IPS-18c (cell line): Measurements from ENCODE around the gene EMC8.
"Not testable (repeated sequence)": the region's sequence is repeated elsewhere in the genome, so short reads cannot be mapped to it uniquely, and the experiment has no call there.

Experiments
- H3K4me3 ChIP-seq: 2 replicates; pipeline ENCODE4 v1.7.0; 2013; ENCODE audit warnings: low read depth, mild to moderate bottlenecking, low read length, moderate library complexity; ENCODE audit not compliant: insufficient read depth
- H3K9me3 ChIP-seq: one replicate; pipeline ENCODE4 v1.6.1; 2013; ENCODE audit warnings: mild to moderate bottlenecking, low read length, moderate library complexity; ENCODE audit not compliant: control insufficient read depth, insufficient read depth

The EMC8 gene

GRCh38 chr16:85821390-85822135, 22.2 kb upstream of the EMC8 start:
- no peak overlapping the region for H3K4me3 ChIP-seq
- no peaks in the 10 kb centered on the region for H3K9me3 ChIP-seq

GRCh38 chr16:85820604-85821372, 21.4 kb upstream of the EMC8 start:
- no peaks in the 10 kb centered on the region for H3K9me3 ChIP-seq
- no peak overlapping the region for H3K4me3 ChIP-seq

GRCh38 chr16:85819771-85820170, 20.4 kb upstream of the EMC8 start:
- Histone ChIP-seq H3K4me3 (no peak overlapping the region), H3K9me3 (no peaks in the 10 kb centered on the region)

GRCh38 chr16:85819245-85819644, 19.9 kb upstream of the EMC8 start:
- Histone ChIP-seq H3K4me3 (no peak overlapping the region), H3K9me3 (no peaks in the 10 kb centered on the region)

GRCh38 chr16:85817195-85817594, 17.9 kb upstream of the EMC8 start:
- not testable (repeated sequence) for H3K9me3 ChIP-seq, H3K4me3 ChIP-seq

- H3K9me3 ChIP-seq: no peaks in the 10 kb centered on the region
- H3K4me3 ChIP-seq: no peak overlapping the region
Observed at GRCh38 chr16:85816159-85816558, 16.8 kb upstream of the EMC8 start.

GRCh38 chr16:85812811-85813700, 13.7 kb upstream of the EMC8 start:
- Histone ChIP-seq H3K9me3 (no peaks in the 10 kb centered on the region), H3K4me3 (no peak overlapping the region)

GRCh38 chr16:85812031-85812807, 12.9 kb upstream of the EMC8 start:
- no peak overlapping the region for H3K4me3 ChIP-seq

GRCh38 chr16:85810742-85811115, 11.4 kb upstream of the EMC8 start:
- Histone ChIP-seq H3K9me3 (no peaks in the 10 kb centered on the region), H3K4me3 (no peak overlapping the region)

More at GRCh38 chr16:85812031-85812807, 12.9 kb upstream of the EMC8 start:
- H3K9me3 ChIP-seq: no peaks in the 10 kb centered on the region

GRCh38 chr16:85810097-85810741, 10.9 kb upstream of the EMC8 start:
- Histone ChIP-seq H3K4me3 (no peak overlapping the region), H3K9me3 (no peaks in the 10 kb centered on the region)

GRCh38 chr16:85809645-85810044, 10.3 kb upstream of the EMC8 start:
- no peak overlapping the region for H3K4me3 ChIP-seq
- H3K9me3 ChIP-seq: no peaks in the 10 kb centered on the region

GRCh38 chr16:85808926-85809325, 9.6 kb upstream of the EMC8 start:
- no peak overlapping the region for H3K4me3 ChIP-seq
- no peaks in the 10 kb centered on the region for H3K9me3 ChIP-seq

- not testable (repeated sequence) for H3K4me3 ChIP-seq
Observed at GRCh38 chr16:85808104-85808503, 8.8 kb upstream of the EMC8 start.

GRCh38 chr16:85807340-85807739, 8.0 kb upstream of the EMC8 start:
- not testable (repeated sequence) for H3K4me3 ChIP-seq, H3K9me3 ChIP-seq

More at GRCh38 chr16:85808104-85808503, 8.8 kb upstream of the EMC8 start:
- H3K9me3 ChIP-seq: not testable (repeated sequence)

GRCh38 chr16:85806539-85806938, 7.2 kb upstream of the EMC8 start:
- Histone ChIP-seq H3K9me3 (no peaks in the 10 kb centered on the region), H3K4me3 (no peak overlapping the region)

GRCh38 chr16:85805442-85806045, 6.2 kb upstream of the EMC8 start:
- Histone ChIP-seq H3K4me3 (no peak overlapping the region), H3K9me3 (no peaks in the 10 kb centered on the region)
